Lung (tissue), 12 donors: ENCODE results near the gene MPPED1. TPM values are rescaled to one million over a fixed set of nuclear protein-coding genes. Genes with fewer than 3 reads are reported as not detected.
A peak's percentile ranks its signal among the peaks of the same experiment; 100 is the strongest.

ENCODE experiments used
- ATAC-seq: fragments of 200-7000 bp; cut with Tn5 transposase; one replicate; pipeline ENCODE4 v1.9.1; 2020; ENCODE audit warnings: moderate number of reproducible peaks; ENCODE audit not compliant: insufficient read depth, low FRiP score
- DNase-seq, 3 donors: peaks; one replicate each; pipeline ENCODE4 v3.0.0-alpha.2; 2013 to 2017
- H3K27ac ChIP-seq, 2 donors: one replicate each; pipeline ENCODE4 v1.5.1; 2013; ENCODE audit warnings: mild to moderate bottlenecking in 2 of 2, moderate library complexity in 2 of 2, control low read depth in 1 of 2, inconsistent platforms in 1 of 2, low read depth in 1 of 2, low read length in 1 of 2
- H3K27me3 ChIP-seq, 3 donors: one replicate each; pipeline ENCODE4 v1.5.1; 2013; ENCODE audit warnings: low read length in 2 of 3; ENCODE audit not compliant: control insufficient read depth in 3 of 3, insufficient read depth in 3 of 3
- H3K36me3 ChIP-seq, 4 donors: one replicate each; pipeline ENCODE4 v1.5.1; 2013; ENCODE audit warnings: low read length in 4 of 4, mild to moderate bottlenecking in 1 of 4, moderate library complexity in 1 of 4; ENCODE audit not compliant: control insufficient read depth in 4 of 4, insufficient read depth in 4 of 4
- H3K4me1 ChIP-seq, 5 donors: one replicate each; pipeline ENCODE4 v1.5.1; 2013; ENCODE audit warnings: low read length in 5 of 5, mild to moderate bottlenecking in 2 of 5, moderate library complexity in 1 of 5; ENCODE audit not compliant: control insufficient read depth in 5 of 5, insufficient read depth in 5 of 5
- H3K4me3 ChIP-seq: one replicate; pipeline ENCODE4 v1.5.1; 2013; ENCODE audit warnings: mild to moderate bottlenecking, control low read depth, moderate library complexity
- H3K9ac ChIP-seq, 2 donors: one replicate each; pipeline ENCODE4 v1.5.1; 2013; ENCODE audit warnings: low read length in 2 of 2, control low read depth in 1 of 2; ENCODE audit not compliant: insufficient read depth in 1 of 2
- H3K9me3 ChIP-seq, 4 donors: one replicate each; pipeline ENCODE4 v1.5.1; 2013; ENCODE audit warnings: low read length in 3 of 4, mild to moderate bottlenecking in 1 of 4, moderate library complexity in 1 of 4; ENCODE audit not compliant: control insufficient read depth in 4 of 4, insufficient read depth in 3 of 4
- CTCF ChIP-seq: IDR thresholded peaks from 2 replicates; pipeline ENCODE4 v1.5.1; 2012; ENCODE audit warnings: mild to moderate bottlenecking; ENCODE audit errors: control extremely low read depth, extremely low read depth
- WGBS, 2 donors: extraction: QIAGEN DNeasy Blood & Tissue Kit; methylation state at CpG; one replicate each; pipeline ENCODE4 v1.1.7; 2013; 5-methylcytosine and 5-hydroxymethylcytosine counted together
- polyA plus RNA-seq, 2 donors: library from polyadenylated mRNA; stranded (reverse); fragments of 200-250 nt; gene quantifications; one replicate each; pipeline ENCODE4 v1.2.1, GENCODE V29; 2013
- total RNA-seq, 2 donors: library from RNA; depleted of rRNA in 1 of 2; stranded (reverse); fragments of >200 nt in 1 of 2; gene quantifications; one replicate each; pipeline ENCODE4 v1.2.1, GENCODE V29; 2014 to 2021
- donor health status: control.
- donor health status: control.
- donor health status: Bipolar disorder and iron deficiency.
- donor health status: healthy.
- donor health status: DM: yes; HTN: yes; CAD: no.

The MPPED1 gene
- total and polyA plus RNA-seq, 4 donors, result 0.05 to 0.65 TPM; not detected in 2

- no peak for ATAC-seq
- H3K9me3 ChIP-seq, result peaks cover 0 to 11% (median 3%) of the 10 kb centered on the region in 4 donors
- H3K36me3 ChIP-seq, result no peaks in the 10 kb centered on the region
- DNase-seq, result peak in 1 of 3 donors; percentile 58
- no peak overlapping the region for H3K4me3 ChIP-seq
- no peak for TF ChIP-seq CTCF
- no peaks in the 10 kb centered on the region for H3K4me1 ChIP-seq
- peaks cover 0 to 5% (median 3%) of the 10 kb centered on the region in 3 donors for H3K27me3 ChIP-seq
- H3K9ac ChIP-seq, result no peak overlapping the region
- 77 to 83% methylated on average over 21 of the region's 21 CpGs for WGBS, 2 donors
- no peak overlapping the region for H3K27ac ChIP-seq
Measured at GRCh38 chr22:43467216-43467940, 55.6 kb downstream of the MPPED1 start.

- no peak overlapping the region for H3K4me3 ChIP-seq
- no peak overlapping the region for H3K9ac ChIP-seq
- no peak overlapping the region for H3K27ac ChIP-seq
- H3K36me3 ChIP-seq, result no peaks in the 10 kb centered on the region
- H3K4me1 ChIP-seq, result no peaks in the 10 kb centered on the region
- H3K27me3 ChIP-seq, result peaks cover 0 to 5% (median 3%) of the 10 kb centered on the region in 3 donors
- peaks cover 0 to 9% (median 0%) of the 10 kb centered on the region in 4 donors for H3K9me3 ChIP-seq
- no peak for DNase-seq
- TF ChIP-seq CTCF, result no peak
- no peak for ATAC-seq
- 87 to 97% methylated on average over 3 of the region's 3 CpGs for WGBS, 2 donors
Measured at GRCh38 chr22:43470253-43470652, 58.4 kb downstream of the MPPED1 start.

- no peak for ATAC-seq
- no peak for DNase-seq
- Histone ChIP-seq H3K4me3 (no peak overlapping the region), H3K27me3 (peaks cover 0 to 5% (median 0%) of the 10 kb centered on the region in 3 donors), H3K27ac (no peak overlapping the region), H3K4me1 (no peaks in the 10 kb centered on the region), H3K9ac (no peak overlapping the region), H3K9me3 (peaks cover 0 to 8% (median 0%) of the 10 kb centered on the region in 4 donors), H3K36me3 (no peaks in the 10 kb centered on the region)
- no peak for TF ChIP-seq CTCF
- WGBS, 2 donors, result 76% methylated on average over 10 of the region's 10 CpGs
Measured at GRCh38 chr22:43470941-43471585, 59.2 kb downstream of the MPPED1 start.
